Rectal smooth muscle tissue (tissue), 1 donor: ENCODE results near the gene FAM98C.

Experiments
- H3K27ac ChIP-seq: one replicate; pipeline ENCODE4 v1.7.0; 2013; ENCODE audit warnings: low read depth, low read length, inconsistent platforms
- H3K27me3 ChIP-seq: one replicate; pipeline ENCODE4 v1.7.0; 2013; ENCODE audit warnings: low read length; ENCODE audit not compliant: control insufficient read depth, insufficient read depth
- H3K36me3 ChIP-seq: one replicate; pipeline ENCODE4 v1.7.0; 2013; ENCODE audit warnings: low read length; ENCODE audit not compliant: control insufficient read depth, insufficient read depth
- H3K4me1 ChIP-seq: one replicate; pipeline ENCODE4 v1.7.0; 2013; ENCODE audit warnings: low read length; ENCODE audit not compliant: control insufficient read depth, insufficient read depth
- H3K4me3 ChIP-seq: one replicate; pipeline ENCODE4 v1.7.0; 2013; ENCODE audit warnings: low read length
- H3K9ac ChIP-seq: one replicate; pipeline ENCODE4 v1.7.0; 2013; ENCODE audit warnings: low read length

Gene FAM98C

DNA sequence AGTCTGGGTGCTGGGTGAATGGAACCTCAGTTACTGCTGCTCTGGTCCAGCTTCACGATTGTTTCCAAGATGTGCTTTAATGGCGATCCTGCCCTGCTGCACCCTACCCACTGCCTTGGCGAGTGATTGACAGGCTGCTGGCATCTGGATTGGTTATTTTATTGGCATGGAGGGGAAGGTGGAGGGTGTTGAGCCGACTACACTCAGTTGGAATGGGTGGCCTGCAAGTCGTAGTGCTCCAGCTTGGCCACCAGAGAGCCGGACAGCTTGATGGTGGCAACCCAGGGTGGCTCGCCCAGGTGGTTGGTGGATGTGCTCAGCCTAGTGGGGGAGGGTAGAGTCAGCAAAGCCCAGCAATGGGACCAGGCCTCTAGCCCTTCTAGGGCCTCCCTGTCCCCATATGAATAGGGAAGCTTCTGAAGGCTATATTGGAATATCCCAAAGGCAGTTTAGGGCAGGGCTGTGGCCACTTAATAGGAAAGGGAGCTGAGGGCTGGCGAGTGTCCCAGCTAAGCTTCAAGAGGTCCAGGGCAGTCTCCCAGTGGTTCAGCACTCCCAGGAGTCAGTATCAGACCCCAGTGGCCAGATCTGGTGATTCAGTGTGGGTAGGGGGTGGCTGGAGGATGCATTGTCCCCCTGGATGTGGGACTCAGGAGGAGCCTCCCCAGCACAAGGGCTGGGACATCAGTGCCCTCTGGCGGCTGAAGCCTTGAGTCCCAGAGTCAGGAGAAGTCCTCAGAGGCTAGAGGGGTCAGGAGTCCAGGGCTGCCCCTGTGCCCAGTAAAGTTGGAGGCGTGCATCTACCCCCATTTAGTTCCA is 18.5 kb upstream of the FAM98C start:
- H3K4me1 ChIP-seq: no peaks in the 10 kb centered on the region
- H3K27ac ChIP-seq: no peak overlapping the region
- peaks cover 13% of the 10 kb centered on the region for H3K27me3 ChIP-seq
- H3K9ac ChIP-seq: no peak overlapping the region
- H3K4me3 ChIP-seq: no peak overlapping the region
- peaks cover 25% of the 10 kb centered on the region for H3K36me3 ChIP-seq

DNA sequence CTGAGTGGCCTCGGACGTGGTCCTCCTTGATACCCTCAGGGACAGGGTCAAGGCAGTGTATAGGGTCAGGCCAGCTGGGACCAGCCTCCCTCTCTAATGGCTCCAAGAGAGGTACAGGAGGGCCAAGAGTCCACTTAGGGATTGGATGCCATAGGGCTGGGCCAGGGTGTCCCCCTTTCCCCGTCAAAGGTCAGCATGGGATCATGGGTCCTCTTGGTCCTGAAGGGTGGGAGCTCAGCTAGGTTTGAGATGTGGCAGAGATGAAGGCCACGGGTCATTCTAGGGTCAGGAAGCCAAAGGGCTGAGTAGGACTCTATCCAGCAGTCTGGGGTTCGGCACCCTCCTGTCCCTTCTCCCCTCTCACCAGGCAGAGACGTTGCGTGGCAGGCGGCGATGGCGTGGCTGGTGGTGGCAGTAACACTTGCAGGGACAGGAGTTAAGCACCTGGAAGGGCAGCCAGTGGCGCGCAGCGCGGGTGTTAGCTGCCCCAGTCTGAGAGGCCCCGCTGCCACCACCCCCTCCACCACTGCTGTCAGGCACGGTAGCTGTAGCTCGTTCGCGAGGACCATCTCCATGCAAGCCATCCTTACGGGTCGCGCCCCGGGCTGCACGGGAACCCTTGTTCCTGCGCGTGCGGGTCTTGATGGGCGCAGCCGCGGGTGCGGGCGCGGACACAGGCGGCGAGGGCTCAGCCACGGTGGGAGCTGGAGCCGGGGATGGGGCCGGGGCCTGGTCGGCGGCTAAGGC is 17.7 kb upstream of the FAM98C start:
- Histone ChIP-seq H3K27ac (no peak overlapping the region), H3K4me1 (no peaks in the 10 kb centered on the region), H3K4me3 (no peak overlapping the region), H3K36me3 (peaks cover 22% of the 10 kb centered on the region), H3K27me3 (peaks cover 13% of the 10 kb centered on the region), H3K9ac (no peak overlapping the region)

- peaks cover 13% of the 10 kb centered on the region for H3K27me3 ChIP-seq
- no peaks in the 10 kb centered on the region for H3K4me1 ChIP-seq
- H3K36me3 ChIP-seq: peaks cover 22% of the 10 kb centered on the region
- H3K9ac ChIP-seq: no peak overlapping the region
- no peak overlapping the region for H3K27ac ChIP-seq
- H3K4me3 ChIP-seq: no peak overlapping the region
Observed at GRCh38 chr19:38385804-38386257, 17.1 kb upstream of the FAM98C start.

GRCh38 chr19:38386300-38386970 is 16.5 kb upstream of the FAM98C start:
- H3K4me3 ChIP-seq: peak overlapping the region; percentile 22
- H3K9ac ChIP-seq: no peak overlapping the region

DNA sequence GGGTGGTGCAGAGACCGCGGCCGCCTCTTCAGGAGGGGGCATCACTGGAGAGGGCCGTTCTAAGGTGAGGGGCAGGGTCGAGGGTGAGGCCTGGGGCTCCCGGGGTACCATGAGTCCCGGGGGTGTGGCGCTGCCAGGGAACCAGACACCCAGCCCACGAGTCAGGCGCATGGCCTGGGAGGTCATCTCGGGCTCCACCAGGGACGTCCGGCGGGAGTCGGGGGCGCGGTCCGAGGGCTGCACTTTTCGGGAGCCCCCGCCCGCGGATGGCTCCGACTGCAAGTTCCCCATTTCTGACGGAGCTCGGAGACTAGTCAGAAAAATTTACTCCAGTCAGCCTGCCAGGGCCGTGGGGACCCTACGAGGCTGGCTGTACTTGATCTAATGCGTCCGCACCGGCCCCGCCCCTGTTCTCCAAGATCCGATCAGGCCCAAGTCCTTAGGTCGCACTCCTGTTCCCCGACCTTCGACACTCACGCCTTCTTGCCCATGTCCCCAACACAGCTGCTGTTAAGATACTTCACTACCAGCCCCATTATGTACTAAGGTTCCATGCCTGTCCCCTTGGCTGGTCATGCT is 15.8 kb upstream of the FAM98C start:
- Histone ChIP-seq H3K4me3 (peak overlapping the region; percentile 52), H3K36me3 (peaks cover 10% of the 10 kb centered on the region), H3K27ac (no peak overlapping the region), H3K27me3 (peaks cover 13% of the 10 kb centered on the region), H3K4me1 (no peaks in the 10 kb centered on the region), H3K9ac (no peak overlapping the region)

More at GRCh38 chr19:38386300-38386970, 16.5 kb upstream of the FAM98C start:
- Histone ChIP-seq H3K36me3 (peaks cover 16% of the 10 kb centered on the region), H3K4me1 (no peaks in the 10 kb centered on the region), H3K27ac (no peak overlapping the region), H3K27me3 (peaks cover 13% of the 10 kb centered on the region)

- Histone ChIP-seq H3K4me3 (peak within 1 kb of the TSS; percentile 52), H3K9ac (no peak within 1 kb of the TSS), H3K36me3 (peaks cover 8% of the 10 kb centered on the region), H3K27me3 (peaks cover 13% of the 10 kb centered on the region), H3K4me1 (no peaks in the 10 kb centered on the region), H3K27ac (no peak within 1 kb of the TSS)
Observed at GRCh38 chr19:38387550-38388348, 15.1 kb upstream of the FAM98C start, which contains the start of gene GGN. Gene GGN (minus strand): TSS chr19:38388034. CDS start chr19:38387261, 773 bp downstream.

GRCh38 chr19:38388349-38389100 is 14.4 kb upstream of the FAM98C start, which contains the start of gene SPRED3:
Gene SPRED3 (plus strand): TSS chr19:38388697. CDS start chr19:38390303, 1,606 bp downstream.
- Histone ChIP-seq H3K36me3 (peaks cover under 1% of the 10 kb centered on the region), H3K27me3 (peaks cover 13% of the 10 kb centered on the region), H3K4me3 (peak within 1 kb of the TSS; percentile 52), H3K9ac (no peak within 1 kb of the TSS), H3K4me1 (no peaks in the 10 kb centered on the region), H3K27ac (no peak within 1 kb of the TSS)

DNA sequence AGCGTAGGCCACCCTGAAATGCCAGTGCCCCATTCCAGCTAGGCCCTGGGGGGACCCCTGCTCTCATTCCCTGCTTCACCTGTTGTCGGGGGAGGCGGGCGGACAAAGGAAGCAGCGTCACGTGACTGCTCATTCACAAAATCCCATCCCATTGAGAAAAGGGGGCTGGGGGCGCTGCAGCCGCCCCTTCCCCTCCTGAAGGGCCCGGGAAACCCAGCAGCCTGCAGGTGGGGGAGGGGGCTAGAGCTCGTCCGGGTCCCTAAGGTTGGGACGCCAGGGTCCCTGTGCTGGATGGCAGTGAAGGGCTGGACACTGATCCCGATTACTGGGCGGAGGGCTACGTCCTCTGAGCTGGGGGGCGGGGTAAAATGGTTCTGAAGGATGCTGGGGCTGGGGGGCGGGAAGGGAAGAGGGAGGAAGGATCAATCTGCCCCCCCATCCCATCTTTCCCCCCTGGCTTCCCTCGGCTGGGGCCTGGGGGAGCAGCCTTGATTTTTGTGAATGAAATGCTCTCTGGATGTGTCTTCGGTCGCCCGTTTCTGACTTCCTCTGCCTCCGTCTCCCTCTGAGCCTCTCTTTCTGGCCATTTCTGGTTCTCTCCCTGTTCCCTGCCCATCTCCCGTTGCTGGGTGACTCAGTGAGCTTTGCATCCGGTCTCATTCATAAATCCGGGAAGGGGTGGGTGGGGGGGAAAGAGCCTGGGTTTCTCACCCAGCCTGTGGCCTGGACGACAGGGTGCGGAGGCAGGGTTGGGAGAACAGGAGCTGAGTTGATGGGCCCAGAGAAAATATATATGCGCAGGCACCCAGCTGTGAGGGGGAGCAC is 13.6 kb upstream of the FAM98C start:
- H3K27me3 ChIP-seq: peaks cover 13% of the 10 kb centered on the region
- H3K4me1 ChIP-seq: no peaks in the 10 kb centered on the region
- H3K9ac ChIP-seq: no peak overlapping the region
- peak overlapping the region; percentile 26 for H3K4me3 ChIP-seq
- no peaks in the 10 kb centered on the region for H3K36me3 ChIP-seq
- H3K27ac ChIP-seq: no peak overlapping the region

- Histone ChIP-seq H3K4me3 (no peak overlapping the region), H3K27me3 (peaks cover 13% of the 10 kb centered on the region), H3K27ac (no peak overlapping the region), H3K9ac (no peak overlapping the region), H3K4me1 (no peaks in the 10 kb centered on the region), H3K36me3 (no peaks in the 10 kb centered on the region)
Observed at GRCh38 chr19:38389957-38390924, 12.7 kb upstream of the FAM98C start.
